Activated T-cell treated with anti-CD3 and anti-CD28 coated beads for 1 hour (primary cell): ENCODE measurements around the gene FOXA2.

Source experiments
- DNase-seq: peaks from one replicate; pipeline ENCODE4 v3.0.0-alpha.2; 2020; ENCODE audit warnings: low read depth

FOXA2 gene

DNA sequence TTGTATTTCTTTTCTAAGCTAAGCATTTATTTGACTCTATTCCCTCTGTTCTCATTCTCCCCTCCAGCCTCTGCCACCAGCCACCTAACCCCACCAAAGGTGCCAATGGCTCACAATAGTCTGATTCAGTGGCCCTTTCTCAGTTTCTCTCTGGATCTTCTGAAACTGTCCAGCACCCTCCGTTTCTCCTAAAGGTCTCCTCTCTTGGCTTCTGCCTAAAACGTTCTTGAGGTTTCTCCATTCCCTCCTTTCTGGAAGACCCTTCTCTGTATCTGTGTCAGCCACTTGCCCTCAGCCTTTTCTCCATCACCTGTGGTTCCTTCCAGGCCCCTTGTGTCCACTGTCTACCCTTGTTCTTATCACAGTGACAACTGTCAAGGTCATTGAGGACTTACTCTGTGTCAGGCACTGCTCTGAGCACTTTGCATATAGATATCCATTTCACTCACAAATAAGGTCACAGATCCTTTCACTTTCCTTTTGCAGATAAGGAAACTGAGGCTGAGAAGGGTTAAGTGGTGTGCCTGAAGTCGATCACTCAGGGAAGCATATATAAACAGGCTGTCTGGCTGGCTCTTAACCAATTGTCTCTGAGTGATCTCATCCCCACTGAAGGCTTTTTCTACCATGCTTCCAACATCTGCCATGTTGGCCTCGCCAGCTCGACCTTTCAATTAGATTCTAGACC lies 48.1 kb downstream of the FOXA2 start:
- DNase-seq: no peak

DNA sequence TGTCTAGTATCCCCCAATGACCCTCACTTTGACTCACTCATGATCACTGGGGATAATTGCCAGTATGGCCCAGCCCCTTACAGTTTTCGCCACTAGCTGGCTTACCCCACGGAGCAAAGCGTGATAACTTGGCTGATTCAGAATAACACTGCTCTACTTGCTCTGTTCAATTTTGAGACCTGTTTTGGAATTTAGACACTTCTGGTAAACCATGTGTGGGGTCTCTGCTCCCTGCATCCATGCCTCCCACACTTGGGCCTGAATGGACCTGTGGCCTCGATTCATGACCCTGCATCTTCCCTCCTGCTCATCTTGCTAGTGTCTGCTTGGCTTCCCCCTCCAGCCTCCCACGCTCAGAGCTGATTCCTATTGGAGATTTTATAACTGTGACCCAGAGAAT lies 48.9 kb downstream of the FOXA2 start:
- DNase-seq: no peak

GRCh38 chr20:22533823-22534751 lies 50.3 kb downstream of the FOXA2 start:
- no peak for DNase-seq

- no peak for DNase-seq
Observed at GRCh38 chr20:22532598-22532997, 51.8 kb downstream of the FOXA2 start.

DNA sequence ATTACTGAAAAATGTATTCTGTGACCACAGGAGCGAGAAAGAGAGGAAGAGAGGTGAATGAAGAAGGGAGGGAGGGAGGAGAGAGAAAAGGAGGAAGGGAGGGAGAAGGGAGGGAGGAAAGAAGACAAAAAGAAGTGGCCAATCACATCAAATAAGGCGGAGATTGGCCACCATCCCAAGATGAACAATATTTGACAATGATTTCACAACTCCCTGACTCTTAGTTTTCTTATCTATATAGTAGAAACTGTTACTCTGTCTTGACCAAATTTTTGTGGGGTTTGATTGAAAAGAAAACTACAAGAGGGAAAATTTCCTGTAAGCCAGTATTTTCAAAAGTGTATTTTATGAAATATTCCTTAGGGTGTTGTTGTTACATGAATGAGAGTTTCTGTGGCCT lies 52.6 kb downstream of the FOXA2 start:
- DNase-seq: no peak

GRCh38 chr20:22531056-22531615 lies 53.2 kb downstream of the FOXA2 start:
- no peak for DNase-seq
